OCI-LY1 (cell line): ENCODE data around the gene LTV1.

Experiments
- H2AFZ ChIP-seq: fragments of 200-600 bp; sonication (generic), shearing (Covaris generic); 2 replicates; pipeline ENCODE4 v1.6.0; 2014; ENCODE audit warnings: antibody characterized with exemption, mild to moderate bottlenecking, low read length
- H3F3A ChIP-seq: fragments of 200-600 bp; sonication (generic), shearing (Covaris generic); 2 replicates; pipeline ENCODE4 v1.6.0; 2014; ENCODE audit warnings: mild to moderate bottlenecking, antibody characterized with exemption, low read length, moderate library complexity; ENCODE audit not compliant: insufficient read depth
- H3K27ac ChIP-seq: fragments of 200-600 bp; sonication (generic); 2 replicates; pipeline ENCODE4 v1.5.1; 2014; ENCODE audit warnings: low read length, mixed run types, mild to moderate bottlenecking, low read depth; ENCODE audit not compliant: poor library complexity, severe bottlenecking
- H3K27me3 ChIP-seq: fragments of 200-600 bp; sonication (generic); 2 replicates; pipeline ENCODE4 v1.6.0; 2014; ENCODE audit warnings: antibody characterized with exemption, mild to moderate bottlenecking, low read length, moderate library complexity; ENCODE audit not compliant: insufficient read depth
- H3K36me3 ChIP-seq: fragments of 200-600 bp; sonication (generic); 2 replicates; pipeline ENCODE4 v1.6.1; 2014; ENCODE audit warnings: mild to moderate bottlenecking, antibody characterized with exemption, low read length, moderate library complexity, mixed read lengths; ENCODE audit not compliant: insufficient read depth
- H3K4me1 ChIP-seq: fragments of 200-600 bp; sonication (generic); 2 replicates; pipeline ENCODE4 v1.5.1; 2014; ENCODE audit warnings: mild to moderate bottlenecking, low read length, moderate library complexity; ENCODE audit not compliant: insufficient read depth, severe bottlenecking
- H3K4me2 ChIP-seq: fragments of 200-600 bp; sonication (generic), shearing (Covaris generic); 2 replicates; pipeline ENCODE4 v1.6.1; 2014; ENCODE audit warnings: low read length
- H3K4me3 ChIP-seq: fragments of 200-600 bp; sonication (generic); 2 replicates; pipeline ENCODE4 v1.5.1; 2014; ENCODE audit warnings: low read length, low read depth, mild to moderate bottlenecking, mixed read lengths; ENCODE audit not compliant: poor library complexity, severe bottlenecking
- H3K79me2 ChIP-seq: fragments of 200-600 bp; shearing (Covaris generic); 2 replicates; pipeline ENCODE4 v1.6.1; 2016; ENCODE audit warnings: mixed run types, low read length, mixed read lengths; ENCODE audit not compliant: insufficient read depth
- H3K9ac ChIP-seq: fragments of 200-600 bp; sonication (generic), shearing (Covaris generic); 2 replicates; pipeline ENCODE4 v1.6.1; 2014; ENCODE audit warnings: mild to moderate bottlenecking, low read length, mixed read lengths
- H3K9me2 ChIP-seq: fragments of 200-600 bp; sonication (generic), shearing (Covaris generic); 2 replicates; pipeline ENCODE4 v1.6.1; 2014; ENCODE audit warnings: low read depth, mild to moderate bottlenecking, low read length, mixed read lengths
- H3K9me3 ChIP-seq: fragments of 200-600 bp; shearing (Covaris generic); 2 replicates; pipeline ENCODE4 v1.6.1; 2014; ENCODE audit warnings: low read length, mixed read lengths
- H4K20me1 ChIP-seq: fragments of 200-600 bp; sonication (generic), shearing (Covaris generic); 2 replicates; pipeline ENCODE4 v1.6.0; 2016; ENCODE audit warnings: mild to moderate bottlenecking, low read length; ENCODE audit not compliant: insufficient read depth
- CTCF ChIP-seq: fragments of 200-600 bp; sonication (generic), shearing (Covaris generic); IDR thresholded peaks from 2 replicates; pipeline ENCODE4 v1.5.1; 2017; ENCODE audit warnings: mild to moderate bottlenecking, antibody characterized with exemption, low read length, moderate library complexity, mixed read lengths
- EZH2 ChIP-seq: fragments of 200-600 bp; sonication (generic), shearing (Covaris generic); IDR thresholded peaks from 2 replicates; pipeline ENCODE4 v1.8.0; 2017; ENCODE audit warnings: borderline replicate concordance, mixed run types, mild to moderate bottlenecking, antibody characterized with exemption, low read length, moderate library complexity, mixed read lengths

The LTV1 gene

GRCh38 chr6:143807103-143807772 is 35.9 kb upstream of the LTV1 start:
- Histone ChIP-seq H3K9ac (no peak overlapping the region), H3K4me1 (no peaks in the 10 kb centered on the region), H2AFZ (no peak overlapping the region), H3K36me3 (no peaks in the 10 kb centered on the region), H4K20me1 (no peaks in the 10 kb centered on the region), H3K9me3 (no peaks in the 10 kb centered on the region), H3K27me3 (no peaks in the 10 kb centered on the region), H3K4me3 (no peak overlapping the region), H3K4me2 (no peak overlapping the region), H3F3A (no peaks in the 10 kb centered on the region), H3K27ac (no peak overlapping the region), H3K79me2 (no peaks in the 10 kb centered on the region), H3K9me2 (no peaks in the 10 kb centered on the region)
- no peak for TF ChIP-seq EZH2
- TF ChIP-seq CTCF: no peak

GRCh38 chr6:143810745-143811144 is 32.4 kb upstream of the LTV1 start:
- no peaks in the 10 kb centered on the region for H4K20me1 ChIP-seq
- TF ChIP-seq EZH2: no peak
- no peak for TF ChIP-seq CTCF
- no peaks in the 10 kb centered on the region for H3K79me2 ChIP-seq
- H3K4me3 ChIP-seq: no peak overlapping the region
- H2AFZ ChIP-seq: no peak overlapping the region
- H3K36me3 ChIP-seq: no peaks in the 10 kb centered on the region
- H3K4me1 ChIP-seq: no peaks in the 10 kb centered on the region
- no peak overlapping the region for H3K4me2 ChIP-seq
- H3K9me2 ChIP-seq: no peaks in the 10 kb centered on the region
- no peak overlapping the region for H3K9ac ChIP-seq
- H3K27ac ChIP-seq: no peak overlapping the region
- H3K9me3 ChIP-seq: no peaks in the 10 kb centered on the region
- H3K27me3 ChIP-seq: no peaks in the 10 kb centered on the region
- no peaks in the 10 kb centered on the region for H3F3A ChIP-seq

- Histone ChIP-seq H3K27ac (no peak overlapping the region), H3K79me2 (no peaks in the 10 kb centered on the region), H3K4me1 (no peaks in the 10 kb centered on the region), H3K36me3 (no peaks in the 10 kb centered on the region), H3K9me3 (no peaks in the 10 kb centered on the region), H3K9ac (no peak overlapping the region), H3K4me3 (no peak overlapping the region), H2AFZ (no peak overlapping the region), H4K20me1 (no peaks in the 10 kb centered on the region), H3K4me2 (no peak overlapping the region), H3K27me3 (no peaks in the 10 kb centered on the region), H3K9me2 (no peaks in the 10 kb centered on the region), H3F3A (no peaks in the 10 kb centered on the region)
- TF ChIP-seq EZH2 (no peak), CTCF (no peak)
Observed at GRCh38 chr6:143811501-143812157, 31.5 kb upstream of the LTV1 start.
